ENCODE measurements around the gene PLEKHH2. TPM values are rescaled to one million over a fixed set of nuclear protein-coding genes. Genes with fewer than 3 reads are reported as not detected.
"Not testable (repeated sequence)": the region's sequence is repeated elsewhere in the genome, so short reads cannot be mapped to it uniquely, and the experiment has no call there.

PLEKHH2 gene
- total RNA-seq, 1 experiment from 2014 or later: 0.93 TPM

GRCh38 chr2:43653506-43653905 lies 16.4 kb downstream of the PLEKHH2 start:
- Mint-ChIP-seq H3K9me3 (ENCODE audit: unreplicated experiment) (no peaks in the 10 kb centered on the region), H3K4me3 (ENCODE audit: unreplicated experiment) (no peak overlapping the region), H3K27ac (ENCODE audit: low read depth, unreplicated experiment) (no peak overlapping the region), H3K27me3 (ENCODE audit: insufficient read depth, unreplicated experiment) (peaks cover 24% of the 10 kb centered on the region), H3K36me3 (ENCODE audit: insufficient read depth, unreplicated experiment) (no peaks in the 10 kb centered on the region), H3K4me1 (ENCODE audit: insufficient read depth, unreplicated experiment) (no peaks in the 10 kb centered on the region)
- POLR2A ChIA-PET: no interaction called here
- intact Hi-C loops (cut with micrococcal nuclease): no loop called here
- no peak for DNase-seq (ENCODE audit: unreplicated experiment)
- BruUV-seq (replicated peaks): no TSS peak
- CTCF ChIA-PET: interaction anchor here (0.6 to 1.5 kb wide), 2 partner anchors 43 to 57 kb away, joined by 3 to 4 read pairs; no protein-coding TSS in a partner anchor
- TF ChIP-seq CTCF (IDR thresholded peaks at IDR 0.05; ENCODE audit: unreplicated experiment): no peak

- no peaks in the 10 kb centered on the region for H3K4me1 Mint-ChIP-seq (ENCODE audit: insufficient read depth, unreplicated experiment)
- peaks cover 19% of the 10 kb centered on the region for H3K27me3 Mint-ChIP-seq (ENCODE audit: insufficient read depth, unreplicated experiment)
- H3K9me3 Mint-ChIP-seq (ENCODE audit: unreplicated experiment): no peaks in the 10 kb centered on the region
- intact Hi-C loops (cut with micrococcal nuclease): no loop called here
- H3K4me3 Mint-ChIP-seq (ENCODE audit: unreplicated experiment): no peak overlapping the region
- no peak for DNase-seq (ENCODE audit: unreplicated experiment)
- BruUV-seq (replicated peaks): no TSS peak
- no peaks in the 10 kb centered on the region for H3K36me3 Mint-ChIP-seq (ENCODE audit: insufficient read depth, unreplicated experiment)
- POLR2A ChIA-PET: no interaction called here
- CTCF ChIA-PET: interaction anchor here (0.6 to 1.7 kb wide), 3 partner anchors 48 to 126 kb away, joined by 3 read pairs; no protein-coding TSS in a partner anchor
- TF ChIP-seq CTCF (IDR thresholded peaks at IDR 0.05; ENCODE audit: unreplicated experiment): no peak
- H3K27ac Mint-ChIP-seq (ENCODE audit: low read depth, unreplicated experiment): no peak overlapping the region
Measured at GRCh38 chr2:43657241-43657640, 20.2 kb downstream of the PLEKHH2 start.

- Mint-ChIP-seq H3K9me3 (ENCODE audit: unreplicated experiment) (no peaks in the 10 kb centered on the region), H3K36me3 (ENCODE audit: insufficient read depth, unreplicated experiment) (no peaks in the 10 kb centered on the region), H3K4me3 (ENCODE audit: unreplicated experiment) (peak overlapping the region; percentile 75), H3K27ac (ENCODE audit: low read depth, unreplicated experiment) (no peak overlapping the region), H3K4me1 (ENCODE audit: insufficient read depth, unreplicated experiment) (peaks cover 5% of the 10 kb centered on the region), H3K27me3 (ENCODE audit: insufficient read depth, unreplicated experiment) (peaks cover 14% of the 10 kb centered on the region)
- CTCF ChIA-PET: interaction anchor here (0.7 kb wide), 1 partner anchor 34 kb away, joined by 3 read pairs; no protein-coding TSS in a partner anchor
- TSS peak; percentile 48 for BruUV-seq (replicated peaks)
- DNase-seq (ENCODE audit: unreplicated experiment): no peak
- intact Hi-C loops (cut with micrococcal nuclease): no loop called here
- POLR2A ChIA-PET: interaction anchor here (0.9 to 1.4 kb wide), 6 partner anchors 21 to 137 kb away, joined by 3 to 6 read pairs (median 4); partner anchors contain the start of genes DYNC2LI1 and THADA
- no peak for TF ChIP-seq CTCF (IDR thresholded peaks at IDR 0.05; ENCODE audit: unreplicated experiment)
Measured at GRCh38 chr2:43675646-43676321, 38.7 kb downstream of the PLEKHH2 start.

GRCh38 chr2:43676322-43677050 lies 39.4 kb downstream of the PLEKHH2 start, which contains the start of gene C1GALT1C1L:
Gene C1GALT1C1L (minus strand): TSS chr2:43676429. CDS start chr2:43676322, 107 bp downstream.
- BruUV-seq (replicated peaks): no TSS peak
- Mint-ChIP-seq H3K4me1 (ENCODE audit: insufficient read depth, unreplicated experiment) (peaks cover 5% of the 10 kb centered on the region), H3K27ac (ENCODE audit: low read depth, unreplicated experiment) (no peak within 1 kb of the TSS), H3K27me3 (ENCODE audit: insufficient read depth, unreplicated experiment) (peaks cover 14% of the 10 kb centered on the region), H3K36me3 (ENCODE audit: insufficient read depth, unreplicated experiment) (no peaks in the 10 kb centered on the region), H3K9me3 (ENCODE audit: unreplicated experiment) (no peaks in the 10 kb centered on the region), H3K4me3 (ENCODE audit: unreplicated experiment) (peak within 1 kb of the TSS; percentile 75)
- POLR2A ChIA-PET: interaction anchor here (0.9 to 1.4 kb wide), 5 partner anchors 21 to 98 kb away, joined by 3 to 6 read pairs (median 5); partner anchors contain the start of genes DYNC2LI1 and THADA
- no peak for TF ChIP-seq CTCF (IDR thresholded peaks at IDR 0.05; ENCODE audit: unreplicated experiment)
- peak; percentile 51 for DNase-seq (ENCODE audit: unreplicated experiment)
- intact Hi-C loops (cut with micrococcal nuclease): no loop called here
- CTCF ChIA-PET: interaction anchor here (0.7 kb wide), 1 partner anchor 33 kb away, joined by 3 read pairs; no protein-coding TSS in a partner anchor

GRCh38 chr2:43677783-43678182 lies 40.7 kb downstream of the PLEKHH2 start:
- H3K9me3 Mint-ChIP-seq (ENCODE audit: unreplicated experiment); POLR2A ChIA-PET; intact Hi-C loops (cut with micrococcal nuclease); BruUV-seq (replicated peaks); H3K4me3 Mint-ChIP-seq (ENCODE audit: unreplicated experiment); H3K4me1 Mint-ChIP-seq (ENCODE audit: insufficient read depth, unreplicated experiment); CTCF ChIA-PET; H3K27me3 Mint-ChIP-seq (ENCODE audit: insufficient read depth, unreplicated experiment); DNase-seq (ENCODE audit: unreplicated experiment); H3K36me3 Mint-ChIP-seq (ENCODE audit: insufficient read depth, unreplicated experiment); H3K27ac Mint-ChIP-seq (ENCODE audit: low read depth, unreplicated experiment): not testable (repeated sequence)
